NT2/D1 (cell line): ENCODE measurements around the gene OTUD1.

Experiments used
- DNase-seq: peaks from one replicate; pipeline ENCODE4 v3.0.0-alpha.2; 2011; ENCODE audit warnings: low read depth, low spot score
- H3K27me3 ChIP-seq: 2 replicates; pipeline ENCODE4 v1.6.0; 2011; ENCODE audit warnings: mild to moderate bottlenecking; ENCODE audit not compliant: insufficient read length, insufficient read depth
- H3K36me3 ChIP-seq: 2 replicates; pipeline ENCODE4 v1.6.1; 2011; ENCODE audit warnings: mild to moderate bottlenecking, low read length, mixed read lengths; ENCODE audit not compliant: insufficient read depth, insufficient read length
- H3K4me1 ChIP-seq: 2 replicates; pipeline ENCODE4 v1.5.1; 2011; ENCODE audit not compliant: insufficient read depth, insufficient read length
- H3K4me3 ChIP-seq: 2 replicates; pipeline ENCODE4 v1.5.1; 2011; ENCODE audit warnings: low read depth; ENCODE audit not compliant: insufficient read length
- H3K9ac ChIP-seq: 2 replicates; pipeline ENCODE4 v1.6.0; 2011; ENCODE audit warnings: low read depth; ENCODE audit not compliant: insufficient read length
- H3K9me3 ChIP-seq: 2 replicates; pipeline ENCODE4 v1.5.1; 2011; ENCODE audit warnings: mild to moderate bottlenecking, low read length; ENCODE audit not compliant: insufficient read depth
- SUZ12 ChIP-seq: IDR thresholded peaks from 2 replicates; pipeline ENCODE4 v1.6.1; 2011; ENCODE audit not compliant: insufficient read length, insufficient read depth; ENCODE audit errors: extremely low read depth
- YY1 ChIP-seq: IDR thresholded peaks from 2 replicates; pipeline ENCODE4 v1.6.1; 2011; ENCODE audit not compliant: insufficient read length, insufficient read depth
- ZNF274 ChIP-seq: IDR thresholded peaks from 2 replicates; pipeline ENCODE4 v1.6.1; 2011; ENCODE audit warnings: mild to moderate bottlenecking, low read depth, low read length

Gene OTUD1

GRCh38 chr10:23469596-23470237 lies 30.8 kb downstream of the OTUD1 start:
- Histone ChIP-seq H3K36me3 (no peaks in the 10 kb centered on the region), H3K9me3 (no peaks in the 10 kb centered on the region), H3K4me3 (no peak overlapping the region), H3K27me3 (no peaks in the 10 kb centered on the region), H3K9ac (no peak overlapping the region), H3K4me1 (peaks cover 3% of the 10 kb centered on the region)
- no peak for TF ChIP-seq ZNF274
- DNase-seq, result no peak

- no peaks in the 10 kb centered on the region for H3K36me3 ChIP-seq
- H3K9ac ChIP-seq, result no peak overlapping the region
- H3K4me1 ChIP-seq, result peaks cover 3% of the 10 kb centered on the region
- no peaks in the 10 kb centered on the region for H3K27me3 ChIP-seq
- DNase-seq, result no peak
- H3K4me3 ChIP-seq, result no peak overlapping the region
- no peak for TF ChIP-seq YY1
- H3K9me3 ChIP-seq, result no peaks in the 10 kb centered on the region
Measured at GRCh38 chr10:23472181-23472580, 33.3 kb downstream of the OTUD1 start.

DNA sequence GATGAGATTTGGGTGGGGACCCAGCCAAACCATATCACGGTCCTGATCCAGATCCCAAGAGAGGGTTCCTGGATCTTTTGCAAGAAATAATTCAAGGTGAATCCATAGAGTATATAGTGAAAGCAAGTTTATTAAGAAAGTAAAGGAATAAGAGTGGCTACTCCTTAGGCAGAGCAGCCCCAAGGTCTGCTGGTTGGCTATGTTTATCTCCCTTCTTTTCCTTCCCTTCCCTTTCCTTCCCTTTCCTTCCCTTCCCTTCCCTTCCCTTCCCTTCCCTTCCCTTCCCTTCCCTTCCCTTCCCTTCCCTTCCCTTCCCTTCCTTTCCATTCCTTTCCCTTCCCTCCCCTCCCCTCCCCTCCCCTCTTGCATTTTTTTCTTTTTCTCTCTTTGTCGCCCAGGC lies 35.2 kb downstream of the OTUD1 start:
- no peaks in the 10 kb centered on the region for H3K9me3 ChIP-seq
- no peak overlapping the region for H3K4me3 ChIP-seq
- H3K27me3 ChIP-seq, result no peaks in the 10 kb centered on the region
- H3K4me1 ChIP-seq, result peaks cover 3% of the 10 kb centered on the region
- H3K36me3 ChIP-seq, result no peaks in the 10 kb centered on the region
- H3K9ac ChIP-seq, result no peak overlapping the region
- no peak for DNase-seq
- no peak for TF ChIP-seq ZNF274
- no peak for TF ChIP-seq YY1
- TF ChIP-seq SUZ12, result no peak

GRCh38 chr10:23474626-23475025 lies 35.8 kb downstream of the OTUD1 start:
- TF ChIP-seq SUZ12 (no peak), ZNF274 (no peak), YY1 (no peak)
- Histone ChIP-seq H3K27me3 (no peaks in the 10 kb centered on the region), H3K36me3 (no peaks in the 10 kb centered on the region), H3K4me1 (peaks cover 3% of the 10 kb centered on the region), H3K9ac (no peak overlapping the region), H3K4me3 (no peak overlapping the region), H3K9me3 (no peaks in the 10 kb centered on the region)
- no peak for DNase-seq

DNA sequence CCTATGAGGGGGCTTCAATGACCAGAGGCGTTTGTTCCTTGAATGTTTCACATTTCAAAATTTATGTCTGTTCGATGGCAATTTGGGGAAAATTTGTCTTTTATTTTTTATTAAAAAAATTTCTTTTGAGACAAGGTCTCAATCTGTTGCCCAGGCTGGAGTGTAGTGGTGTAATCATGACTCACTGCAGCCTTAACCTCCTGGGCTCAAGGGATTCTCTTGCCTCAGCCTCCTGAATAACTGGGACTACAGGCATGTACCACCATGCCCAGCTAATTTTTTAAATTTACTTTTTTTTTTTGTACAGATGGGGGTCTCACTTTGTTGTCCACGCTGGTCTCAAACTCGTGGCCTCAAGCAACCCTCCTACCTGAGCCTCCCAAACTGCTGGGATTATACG lies 39.7 kb downstream of the OTUD1 start:
- no peaks in the 10 kb centered on the region for H3K27me3 ChIP-seq
- no peak overlapping the region for H3K9ac ChIP-seq
- H3K4me3 ChIP-seq, result no peak overlapping the region
- no peak for DNase-seq
- no peaks in the 10 kb centered on the region for H3K36me3 ChIP-seq
- TF ChIP-seq ZNF274 (no peak), SUZ12 (no peak), YY1 (no peak)
- H3K4me1 ChIP-seq, result no peaks in the 10 kb centered on the region
- no peaks in the 10 kb centered on the region for H3K9me3 ChIP-seq

DNA sequence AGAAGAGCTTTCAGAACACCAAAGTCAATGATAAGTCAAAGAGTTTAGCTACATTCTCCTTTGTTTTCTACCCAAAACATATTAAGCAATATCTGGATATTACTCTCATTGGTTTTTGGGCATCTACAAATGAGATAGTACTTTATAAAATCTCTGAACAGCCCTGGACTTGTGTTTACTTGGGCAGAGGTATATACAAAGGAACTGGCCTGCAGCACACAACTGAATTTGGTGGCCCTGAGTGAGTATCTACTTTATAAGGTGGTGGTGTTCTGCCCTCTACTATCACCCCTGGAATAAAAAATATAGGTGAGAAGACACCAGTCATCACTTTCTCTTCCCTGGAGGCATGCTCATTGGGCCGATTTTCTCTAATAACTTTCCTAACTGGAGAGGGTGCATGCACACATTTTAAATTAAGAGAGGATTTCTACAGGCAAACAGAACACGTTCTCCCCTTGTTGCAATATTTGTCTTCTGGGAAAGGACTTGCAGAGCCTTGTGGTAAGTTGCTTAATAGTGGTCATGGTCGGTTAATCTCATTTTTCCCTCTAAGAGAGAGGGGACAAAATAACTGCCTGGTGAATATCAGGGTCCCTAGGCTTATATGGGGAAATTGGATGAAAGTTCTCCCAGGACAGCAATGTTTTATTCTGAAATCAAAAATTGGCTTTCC lies 41.1 kb downstream of the OTUD1 start:
- no peaks in the 10 kb centered on the region for H3K4me1 ChIP-seq
- DNase-seq, result no peak
- no peaks in the 10 kb centered on the region for H3K36me3 ChIP-seq
- TF ChIP-seq ZNF274 (no peak), YY1 (no peak), SUZ12 (no peak)
- H3K4me3 ChIP-seq, result no peak overlapping the region
- H3K9ac ChIP-seq, result no peak overlapping the region
- no peaks in the 10 kb centered on the region for H3K27me3 ChIP-seq
- H3K9me3 ChIP-seq, result no peaks in the 10 kb centered on the region

DNA sequence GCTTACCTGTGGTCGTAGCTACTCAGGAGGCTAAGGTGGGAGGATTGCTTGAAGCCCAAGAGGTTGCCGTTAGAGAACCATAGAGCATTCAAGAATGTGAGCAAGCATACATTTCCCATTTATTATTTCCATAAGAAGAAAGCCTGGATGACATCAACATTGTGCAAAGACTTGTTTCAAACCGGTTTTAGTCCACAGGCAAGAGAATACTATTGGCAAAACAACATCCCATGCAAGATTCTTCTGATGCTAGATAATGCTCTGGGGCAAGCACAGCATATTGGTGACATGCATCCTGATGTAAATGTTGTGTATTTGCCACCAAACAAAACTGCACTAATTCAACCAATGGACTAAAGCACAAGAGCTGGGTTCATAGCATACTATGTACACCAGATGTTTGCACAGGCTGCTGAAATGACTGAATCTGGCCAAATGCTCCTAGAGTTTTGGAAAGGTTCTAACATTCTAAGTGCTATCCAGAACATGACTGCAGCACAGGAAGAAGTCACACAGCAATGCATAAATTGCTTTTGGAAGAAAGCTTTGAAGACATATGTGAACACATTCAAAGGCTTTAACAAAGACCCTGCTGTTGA lies 42.6 kb downstream of the OTUD1 start:
- Histone ChIP-seq H3K36me3 (no peaks in the 10 kb centered on the region), H3K4me3 (no peak overlapping the region), H3K9me3 (no peaks in the 10 kb centered on the region), H3K9ac (no peak overlapping the region), H3K27me3 (no peaks in the 10 kb centered on the region), H3K4me1 (no peaks in the 10 kb centered on the region)
- TF ChIP-seq YY1 (no peak), ZNF274 (no peak), SUZ12 (no peak)
- DNase-seq, result no peak

GRCh38 chr10:23490115-23490514 lies 51.2 kb downstream of the OTUD1 start:
- no peaks in the 10 kb centered on the region for H3K9me3 ChIP-seq
- H3K9ac ChIP-seq, result no peak overlapping the region
- TF ChIP-seq ZNF274 (no peak), SUZ12 (no peak), YY1 (no peak)
- no peak overlapping the region for H3K4me3 ChIP-seq
- H3K27me3 ChIP-seq, result no peaks in the 10 kb centered on the region
- no peak for DNase-seq
- H3K36me3 ChIP-seq, result no peaks in the 10 kb centered on the region
- no peaks in the 10 kb centered on the region for H3K4me1 ChIP-seq
